Prostate gland (tissue), 2 donors: Measurements from ENCODE around the gene DNM3. TPM values are rescaled to one million over a fixed set of nuclear protein-coding genes. Genes with fewer than 3 reads are reported as not detected.

ENCODE experiments used
- DNase-seq: peaks from one replicate; pipeline ENCODE4 v3.0.0-alpha.2; 2019; ENCODE audit warnings: low spot score
- H3K27ac ChIP-seq, 2 donors: fragments of 200-600 bp; sonication (generic); 2 replicates each; pipeline ENCODE4 v1.5.1; 2017 to 2019
- H3K27me3 ChIP-seq: fragments of 200-600 bp; sonication (generic); replicated peaks from 2 replicates; pipeline ENCODE4 v1.5.1; 2019; ENCODE audit not compliant: insufficient read depth
- H3K36me3 ChIP-seq, 2 donors: fragments of 200-600 bp; sonication (generic); 1 replicate in 1 of 2; 2 replicates in 1 of 2; pipeline versions ENCODE4 v1.5.1 to v1.8.1; 2017 to 2019
- H3K4me1 ChIP-seq: fragments of 200-600 bp; sonication (generic); replicated peaks from 2 replicates; pipeline ENCODE4 v1.5.1; 2019
- H3K4me3 ChIP-seq, 2 donors: fragments of 200-600 bp; sonication (generic); 2 replicates each; pipeline ENCODE4 v1.5.1; 2017 to 2019
- H3K9me3 ChIP-seq: fragments of 200-600 bp; sonication (generic); 2 replicates; pipeline ENCODE4 v1.5.1; 2017
- CTCF ChIP-seq, 4 experiments: fragments of 200-600 bp in 2 of 4; fragments of 450-650 bp in 2 of 4; sonication (generic) in 2 of 4; IDR thresholded peaks; 1 replicate in 3 of 4; 2 replicates in 1 of 4; pipeline ENCODE4 v1.5.1; 2016 to 2019; ENCODE audit warnings: antibody characterized with exemption in 4 of 4, mild to moderate bottlenecking in 2 of 4, moderate library complexity in 2 of 4
- POLR2A ChIP-seq: fragments of 450-650 bp; IDR thresholded peaks from one replicate; pipeline ENCODE4 v1.6.1; 2016; ENCODE audit warnings: antibody characterized with exemption, mild to moderate bottlenecking
- POLR2AphosphoS5 ChIP-seq: sonication (generic); formaldehyde crosslinking; IDR thresholded peaks from one replicate; pipeline ENCODE4 v1.6.1; 2017; ENCODE audit warnings: antibody characterized with exemption
- WGBS: methylation state at CpG from one replicate; pipeline ENCODE4 v1.1.5; 2018; 5-methylcytosine and 5-hydroxymethylcytosine counted together
- intact Hi-C: fragments of 100-400 bp; cut with DNase I; formaldehyde crosslinking; loops from one replicate; pipeline ENCODE4 v1.14.2; 2022
- total RNA-seq, 2 donors: library from RNA; depleted of rRNA; stranded (reverse); fragments of >200 nt; gene quantifications; one replicate each; pipeline ENCODE4 v1.1.0, GENCODE V29; 2016

DNM3 gene
- total RNA-seq, 2 donors from 2014 or later: 2.3 to 5.3 TPM

GRCh38 chr1:172168597-172168872 lies 327.2 kb downstream of the DNM3 start:
- Histone ChIP-seq H3K27ac (no peak overlapping the region), H3K36me3 (no peaks in the 10 kb centered on the region), H3K4me3 (no peak overlapping the region), H3K27me3 (no peaks in the 10 kb centered on the region), H3K9me3 (no peaks in the 10 kb centered on the region), H3K4me1 (no peaks in the 10 kb centered on the region)
- DNase-seq: no peak
- 93% methylated on average over 2 of the region's 2 CpGs for WGBS
- intact Hi-C loops: no loop called here
- TF ChIP-seq CTCF (IDR thresholded peaks at IDR 0.05) (no peak), POLR2AphosphoS5 (no peak), POLR2A (no peak)

GRCh38 chr1:172169836-172170235 lies 328.5 kb downstream of the DNM3 start:
- Histone ChIP-seq H3K27ac (no peak overlapping the region), H3K4me3 (no peak overlapping the region), H3K27me3 (no peaks in the 10 kb centered on the region), H3K4me1 (no peaks in the 10 kb centered on the region), H3K9me3 (no peaks in the 10 kb centered on the region), H3K36me3 (no peaks in the 10 kb centered on the region)
- intact Hi-C loops: no loop called here
- DNase-seq: no peak
- TF ChIP-seq POLR2AphosphoS5 (no peak), CTCF (IDR thresholded peaks at IDR 0.05) (no peak), POLR2A (no peak)

- Histone ChIP-seq H3K27me3 (no peaks in the 10 kb centered on the region), H3K4me1 (no peaks in the 10 kb centered on the region), H3K36me3 (no peaks in the 10 kb centered on the region), H3K9me3 (no peaks in the 10 kb centered on the region), H3K4me3 (no peak overlapping the region), H3K27ac (no peak overlapping the region)
- intact Hi-C loops: no loop called here
- DNase-seq: no peak
- no peak for TF ChIP-seq POLR2AphosphoS5
- TF ChIP-seq CTCF (IDR thresholded peaks at IDR 0.05): no peak
- TF ChIP-seq POLR2A: no peak
- 96% methylated on average over 5 of the region's 5 CpGs for WGBS
Observed at GRCh38 chr1:172172352-172172831, 331.1 kb downstream of the DNM3 start.

- WGBS: 100% methylated on average over 1 of the region's 1 CpG
- TF ChIP-seq POLR2AphosphoS5 (no peak), CTCF (IDR thresholded peaks at IDR 0.05) (no peak), POLR2A (no peak)
- intact Hi-C loops: no loop called here
Observed at GRCh38 chr1:172176206-172176605, 334.9 kb downstream of the DNM3 start.

GRCh38 chr1:172177849-172178248 lies 336.6 kb downstream of the DNM3 start:
- H3K4me3 ChIP-seq: no peak overlapping the region
- no peak for DNase-seq
- 64% methylated on average over 2 of the region's 2 CpGs for WGBS
- TF ChIP-seq POLR2A (no peak), POLR2AphosphoS5 (no peak), CTCF (IDR thresholded peaks at IDR 0.05) (no peak)
- H3K27ac ChIP-seq: no peak overlapping the region
- no peaks in the 10 kb centered on the region for H3K27me3 ChIP-seq
- no peaks in the 10 kb centered on the region for H3K36me3 ChIP-seq
- no peaks in the 10 kb centered on the region for H3K9me3 ChIP-seq
- intact Hi-C loops: no loop called here
- H3K4me1 ChIP-seq: no peaks in the 10 kb centered on the region

More at GRCh38 chr1:172176206-172176605, 334.9 kb downstream of the DNM3 start:
- Histone ChIP-seq H3K4me1 (no peaks in the 10 kb centered on the region), H3K9me3 (no peaks in the 10 kb centered on the region), H3K4me3 (no peak overlapping the region), H3K27me3 (no peaks in the 10 kb centered on the region), H3K27ac (no peak overlapping the region), H3K36me3 (no peaks in the 10 kb centered on the region)
- DNase-seq: no peak
